AG04449 (cell line): ENCODE results near the gene TRIM40.

Experiments used
- CTCF ChIA-PET: fragments of 350-600 bp; formaldehyde crosslinking; extraction: SDS; loops from one replicate; lab custom pipeline; 2021; ENCODE audit warnings: antibody characterized with exemption; lab: Yijun Ruan, JAX
- POLR2A ChIA-PET: fragments of 400-600, 350-600 bp; formaldehyde crosslinking; extraction: SDS; loops from one replicate; lab custom pipeline; 2020; ENCODE audit warnings: antibody characterized with exemption, inconsistent platforms; lab: Yijun Ruan, JAX
- DNase-seq: peaks from one replicate; pipeline ENCODE4 v3.0.0-alpha.2; 2010; ENCODE audit warnings: low read depth, low spot score
- H3K4me3 ChIP-seq: 2 replicates; pipeline ENCODE4 v1.5.1; 2011; ENCODE audit warnings: low read depth, mild to moderate bottlenecking, control low read depth, low read length
- CTCF ChIP-seq: IDR thresholded peaks from one replicate; pipeline ENCODE4 v1.5.1; 2011; ENCODE audit warnings: mild to moderate bottlenecking, moderate library complexity, low read length, control low read depth, inconsistent platforms; ENCODE audit not compliant: insufficient read depth; ENCODE audit errors: missing control alignments

TRIM40 gene

GRCh38 chr6:30160008-30160784 is 24.3 kb downstream of the TRIM40 start:
- no peak for DNase-seq
- ChIA-PET POLR2A (no interaction called here), CTCF (interaction anchor here (0.6 kb wide), 1 partner anchor 13 kb away, joined by 3 read pairs; no protein-coding TSS in a partner anchor)
- no peak for TF ChIP-seq CTCF
- H3K4me3 ChIP-seq: no peak overlapping the region

- no peak for TF ChIP-seq CTCF
- POLR2A ChIA-PET: no interaction called here
- CTCF ChIA-PET: interaction anchor here (1.6 kb wide), 1 partner anchor 29 kb away, joined by 8 read pairs; no protein-coding TSS in a partner anchor
- H3K4me3 ChIP-seq: no peak within 1 kb of the TSS
- DNase-seq: no peak
These were observed 25.0 kb downstream of the TRIM40 start, which contains the start of gene TRIM10 for GRCh38 chr6:30160785-30161531. Gene TRIM10 (minus strand): TSS chr6:30161211. CDS start chr6:30160858, 353 bp downstream.

GRCh38 chr6:30162265-30163089 is 26.5 kb downstream of the TRIM40 start:
- ChIA-PET CTCF (interaction anchor here (1.6 kb wide), 1 partner anchor 31 kb away, joined by 8 read pairs; no protein-coding TSS in a partner anchor), POLR2A (no interaction called here)
- no peak for TF ChIP-seq CTCF
- DNase-seq: no peak
- H3K4me3 ChIP-seq: no peak overlapping the region

- DNase-seq: no peak
- no peak for TF ChIP-seq CTCF
- POLR2A ChIA-PET: no interaction called here
- CTCF ChIA-PET: no interaction called here
- H3K4me3 ChIP-seq: no peak within 1 kb of the TSS
These were observed 27.4 kb downstream of the TRIM40 start, which contains the start of gene TRIM15 for GRCh38 chr6:30163090-30163917. Gene TRIM15 (plus strand): TSS chr6:30163546. CDS start chr6:30163685, 139 bp downstream.

GRCh38 chr6:30163918-30164654 is 28.1 kb downstream of the TRIM40 start:
- no peak for DNase-seq
- no peak overlapping the region for H3K4me3 ChIP-seq
- TF ChIP-seq CTCF: no peak
- POLR2A ChIA-PET: no interaction called here
- CTCF ChIA-PET: interaction anchor here (1.2 kb wide), 1 partner anchor 34 kb away, joined by 3 read pairs; no protein-coding TSS in a partner anchor
